Skeletal muscle tissue (tissue), 4 donors: ENCODE measurements around the gene NRXN3. TPM values are rescaled to one million over a fixed set of nuclear protein-coding genes. Genes with fewer than 3 reads are reported as not detected.

ENCODE experiments used
- H3K27ac ChIP-seq: one replicate; pipeline ENCODE4 v1.7.0; 2013; ENCODE audit warnings: mild to moderate bottlenecking, low read depth, low read length, inconsistent platforms
- H3K27me3 ChIP-seq, 3 donors: one replicate each; pipeline ENCODE4 v1.7.0; 2013; ENCODE audit warnings: low read length in 3 of 3; ENCODE audit not compliant: control insufficient read depth in 3 of 3, insufficient read depth in 3 of 3
- H3K36me3 ChIP-seq, 3 donors: one replicate each; pipeline ENCODE4 v1.7.0; 2013; ENCODE audit warnings: low read length in 3 of 3; ENCODE audit not compliant: control insufficient read depth in 3 of 3, insufficient read depth in 3 of 3
- H3K4me1 ChIP-seq, 3 donors: one replicate each; pipeline ENCODE4 v1.7.0; 2013; ENCODE audit warnings: low read length in 3 of 3, mild to moderate bottlenecking in 3 of 3; ENCODE audit not compliant: control insufficient read depth in 3 of 3, insufficient read depth in 3 of 3
- H3K4me3 ChIP-seq, 3 donors: one replicate each; pipeline ENCODE4 v1.7.0; 2013; ENCODE audit warnings: low read length in 3 of 3
- H3K9ac ChIP-seq, 3 donors: one replicate each; pipeline ENCODE4 v1.7.0; 2013; ENCODE audit warnings: low read length in 3 of 3, mild to moderate bottlenecking in 3 of 3, moderate library complexity in 2 of 3, low read depth in 1 of 3
- H3K9me3 ChIP-seq, 3 donors: one replicate each; pipeline ENCODE4 v1.7.0; 2013; ENCODE audit warnings: low read length in 3 of 3; ENCODE audit not compliant: control insufficient read depth in 3 of 3
- total RNA-seq: library from RNA; depleted of rRNA; stranded (reverse); fragments of >200 nt; gene quantifications from one replicate; pipeline ENCODE4 v1.2.3, GENCODE V29; 2014
- donor health status: Osteomylitis.

NRXN3 gene
- total RNA-seq, 1 donor from 2014 or later: 0.52 TPM

DNA sequence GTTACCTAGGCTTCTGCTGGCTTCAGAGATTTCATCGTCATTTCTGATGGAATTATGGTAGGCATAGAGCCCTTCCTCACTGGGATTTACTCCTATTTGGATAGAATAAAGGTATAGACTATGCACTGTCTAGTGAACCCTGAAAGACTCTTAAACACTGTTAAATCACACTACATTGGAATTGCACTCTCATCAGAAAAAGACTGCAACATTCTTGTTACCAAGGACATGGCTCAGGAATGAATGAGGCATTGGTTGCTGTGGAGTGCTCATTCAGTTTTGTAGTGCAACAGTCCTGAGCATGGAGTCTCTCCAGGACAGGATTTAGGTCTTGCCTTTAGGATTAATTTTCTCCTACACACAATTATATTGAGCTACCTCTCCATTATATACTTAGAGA lies 483.0 kb downstream of the NRXN3 start:
- H3K9me3 ChIP-seq: no peaks in the 10 kb centered on the region
- no peak overlapping the region for H3K4me3 ChIP-seq
- H3K27ac ChIP-seq: no peak overlapping the region

DNA sequence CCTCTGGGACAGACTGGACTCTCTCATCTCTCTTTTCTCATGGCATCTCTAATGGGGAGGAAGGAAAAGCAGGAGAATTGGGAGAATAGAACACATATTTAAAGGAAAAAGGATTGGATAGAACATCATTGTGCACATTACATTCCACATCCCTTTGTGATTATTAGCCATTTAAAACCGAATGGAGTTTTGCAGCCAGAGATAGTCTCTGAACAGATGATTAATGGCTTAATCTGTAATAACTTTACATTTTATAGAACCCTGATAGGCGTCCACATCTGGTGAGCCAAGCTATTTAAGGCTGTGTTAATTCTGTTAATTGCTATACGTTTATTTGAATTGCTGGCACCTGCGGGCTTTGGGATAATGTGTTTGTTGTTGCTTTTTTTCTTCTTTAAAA lies 487.3 kb downstream of the NRXN3 start:
- H3K4me3 ChIP-seq: no peak overlapping the region
- no peak overlapping the region for H3K27ac ChIP-seq
- peaks cover 0 to 3% (median 0%) of the 10 kb centered on the region in 3 donors for H3K27me3 ChIP-seq
- no peaks in the 10 kb centered on the region for H3K36me3 ChIP-seq
- H3K9ac ChIP-seq: no peak overlapping the region
- H3K9me3 ChIP-seq: no peaks in the 10 kb centered on the region
- H3K4me1 ChIP-seq: no peaks in the 10 kb centered on the region

More for the DNA sequence above, 483.0 kb downstream of the NRXN3 start:
- Histone ChIP-seq H3K27me3 (peaks cover 0 to 3% (median 0%) of the 10 kb centered on the region in 3 donors), H3K9ac (no peak overlapping the region), H3K36me3 (no peaks in the 10 kb centered on the region), H3K4me1 (no peaks in the 10 kb centered on the region)

DNA sequence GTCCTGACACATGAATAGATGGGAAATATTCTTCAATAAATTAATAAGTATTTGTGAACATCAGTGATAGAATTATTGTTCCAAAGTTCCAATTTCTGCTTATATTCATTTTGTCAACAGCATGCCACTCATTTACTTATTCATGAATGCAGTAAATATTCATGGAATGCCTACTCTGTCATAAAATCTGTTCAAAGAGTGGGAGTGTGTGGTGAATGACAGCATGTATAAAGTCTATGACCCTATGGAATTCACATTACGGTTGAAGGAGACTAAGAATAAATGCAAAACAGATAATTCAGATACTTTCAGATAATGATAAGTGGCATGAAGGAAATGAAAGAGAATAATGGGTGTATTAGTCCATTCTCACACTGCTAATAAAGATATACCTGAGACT lies 494.7 kb downstream of the NRXN3 start:
- Histone ChIP-seq H3K27me3 (no peaks in the 10 kb centered on the region), H3K9ac (no peak overlapping the region), H3K4me3 (no peak overlapping the region), H3K9me3 (no peaks in the 10 kb centered on the region), H3K27ac (no peak overlapping the region), H3K4me1 (no peaks in the 10 kb centered on the region), H3K36me3 (no peaks in the 10 kb centered on the region)

DNA sequence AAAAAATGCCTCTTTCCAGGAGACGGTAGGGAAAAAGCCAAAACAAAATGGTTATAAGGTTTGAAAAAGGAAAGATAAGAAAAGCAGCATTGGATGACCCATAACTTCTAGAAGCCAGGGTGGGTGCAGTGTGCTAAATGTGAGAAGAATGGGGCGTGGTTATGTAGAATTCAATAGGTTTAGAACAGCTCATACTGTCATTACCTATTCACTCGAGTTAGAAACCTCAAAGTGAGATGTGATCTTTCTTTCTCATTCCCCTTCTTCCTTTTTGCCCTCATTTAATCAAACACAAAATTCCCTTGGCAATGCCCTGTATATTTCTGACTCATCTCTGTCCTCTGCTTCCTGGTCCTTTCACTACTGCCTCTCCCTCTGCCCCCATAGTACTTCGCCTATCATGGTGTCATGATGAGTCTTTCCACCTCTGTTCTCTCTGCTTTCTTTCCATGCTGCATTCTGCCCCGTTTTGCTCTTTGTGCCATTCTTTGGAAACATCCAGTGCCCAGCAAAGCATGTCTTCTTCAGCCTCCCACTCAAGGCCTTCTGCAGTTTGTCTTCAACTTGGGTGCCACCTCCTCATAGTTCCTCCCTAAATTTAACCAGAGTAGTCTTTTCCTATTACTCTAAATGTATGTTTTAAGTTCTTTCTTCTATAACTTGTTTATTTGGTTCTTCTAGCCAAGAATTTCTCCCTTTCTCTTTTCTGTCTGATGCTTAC lies 496.3 kb downstream of the NRXN3 start:
- no peak overlapping the region for H3K9ac ChIP-seq
- H3K4me1 ChIP-seq: no peaks in the 10 kb centered on the region
- no peak overlapping the region for H3K27ac ChIP-seq
- no peaks in the 10 kb centered on the region for H3K9me3 ChIP-seq
- H3K27me3 ChIP-seq: no peaks in the 10 kb centered on the region
- H3K4me3 ChIP-seq: no peak overlapping the region
- no peaks in the 10 kb centered on the region for H3K36me3 ChIP-seq

DNA sequence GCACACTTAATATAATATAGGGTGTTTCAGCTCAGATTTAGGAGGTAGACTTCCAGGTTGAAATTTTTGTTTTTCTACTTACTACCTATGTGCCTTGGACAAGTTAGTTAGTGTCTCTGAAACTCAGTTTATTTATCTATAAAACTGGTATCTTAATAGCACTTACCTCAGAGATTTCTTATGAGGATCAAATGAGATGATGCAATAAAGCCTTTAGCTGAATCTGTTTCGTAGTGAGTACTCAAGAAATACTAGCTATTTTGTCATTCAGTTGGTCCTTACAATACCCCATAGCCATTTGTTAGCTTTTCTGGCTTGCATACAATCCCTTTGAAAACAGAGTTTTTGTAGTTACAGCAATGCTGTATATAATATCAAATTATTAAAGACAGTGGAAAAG lies 497.0 kb downstream of the NRXN3 start:
- Histone ChIP-seq H3K9me3 (no peaks in the 10 kb centered on the region), H3K27me3 (no peaks in the 10 kb centered on the region), H3K4me1 (no peaks in the 10 kb centered on the region), H3K9ac (no peak overlapping the region), H3K36me3 (no peaks in the 10 kb centered on the region), H3K4me3 (no peak overlapping the region), H3K27ac (no peak overlapping the region)

DNA sequence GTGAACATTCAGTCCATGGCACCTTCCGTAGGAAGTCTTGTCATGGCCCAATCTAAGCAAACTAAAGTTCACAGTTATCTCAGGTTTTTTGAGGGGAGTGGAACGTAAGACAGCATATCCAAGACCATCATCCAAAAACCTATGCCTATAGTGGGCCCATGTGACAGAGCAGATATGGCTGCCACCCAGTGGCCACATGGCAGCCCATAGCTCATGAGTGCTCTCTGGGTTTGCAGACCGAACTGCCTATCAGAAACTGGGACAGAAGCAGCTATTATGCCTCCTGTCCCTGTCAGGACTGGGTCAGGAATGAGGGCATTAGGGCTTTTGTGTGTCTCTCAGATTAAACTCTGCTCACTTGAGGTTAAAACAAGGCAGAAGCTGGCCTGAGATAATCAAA lies 503.7 kb downstream of the NRXN3 start:
- Histone ChIP-seq H3K36me3 (no peaks in the 10 kb centered on the region), H3K4me1 (no peaks in the 10 kb centered on the region), H3K27me3 (no peaks in the 10 kb centered on the region), H3K9me3 (no peaks in the 10 kb centered on the region), H3K4me3 (no peak overlapping the region), H3K9ac (no peak overlapping the region), H3K27ac (no peak overlapping the region)

DNA sequence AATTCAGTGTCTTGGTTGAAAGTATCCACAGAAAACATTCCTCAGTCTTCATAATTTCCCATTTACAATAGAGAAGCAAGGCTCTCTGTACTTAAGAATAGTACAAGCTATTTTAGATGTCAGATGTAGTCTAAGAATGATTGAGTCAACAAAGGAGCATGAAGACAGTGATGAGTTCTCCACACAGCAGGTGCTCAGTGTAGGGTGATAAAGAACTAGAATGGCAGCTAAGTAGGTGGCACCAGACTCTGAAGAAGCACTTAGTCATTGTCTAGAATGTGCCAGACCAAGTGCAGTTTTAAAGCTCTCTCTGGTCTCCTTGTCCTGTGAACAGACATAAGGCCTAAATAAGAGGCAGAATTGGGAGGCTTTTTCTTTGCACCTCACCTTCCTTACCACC lies 504.6 kb downstream of the NRXN3 start:
- Histone ChIP-seq H3K4me1 (no peaks in the 10 kb centered on the region), H3K36me3 (no peaks in the 10 kb centered on the region), H3K4me3 (no peak overlapping the region), H3K27ac (no peak overlapping the region), H3K27me3 (no peaks in the 10 kb centered on the region), H3K9me3 (no peaks in the 10 kb centered on the region), H3K9ac (no peak overlapping the region)

DNA sequence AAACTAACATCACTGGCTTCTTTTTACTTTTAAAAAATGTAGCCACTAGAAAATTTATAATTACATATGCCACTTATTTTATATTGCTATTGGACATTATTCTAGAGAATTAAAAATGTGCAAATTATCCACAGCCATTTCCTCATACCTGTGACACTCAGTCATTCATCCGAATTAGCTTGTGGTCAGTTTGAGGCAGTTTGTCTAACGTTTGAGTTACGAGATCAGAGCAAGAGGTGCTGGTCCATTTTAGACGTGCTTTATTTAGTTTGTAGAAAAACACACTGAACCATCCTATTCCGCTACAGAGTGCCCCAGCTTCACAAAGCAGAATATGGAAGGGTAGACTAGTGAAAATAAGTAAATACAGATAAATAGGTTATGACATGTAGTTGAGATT lies 513.0 kb downstream of the NRXN3 start:
- no peaks in the 10 kb centered on the region for H3K9me3 ChIP-seq
- H3K4me1 ChIP-seq: no peaks in the 10 kb centered on the region
- H3K4me3 ChIP-seq: no peak overlapping the region
- no peak overlapping the region for H3K9ac ChIP-seq
- no peaks in the 10 kb centered on the region for H3K27me3 ChIP-seq
- no peak overlapping the region for H3K27ac ChIP-seq
- H3K36me3 ChIP-seq: no peaks in the 10 kb centered on the region

DNA sequence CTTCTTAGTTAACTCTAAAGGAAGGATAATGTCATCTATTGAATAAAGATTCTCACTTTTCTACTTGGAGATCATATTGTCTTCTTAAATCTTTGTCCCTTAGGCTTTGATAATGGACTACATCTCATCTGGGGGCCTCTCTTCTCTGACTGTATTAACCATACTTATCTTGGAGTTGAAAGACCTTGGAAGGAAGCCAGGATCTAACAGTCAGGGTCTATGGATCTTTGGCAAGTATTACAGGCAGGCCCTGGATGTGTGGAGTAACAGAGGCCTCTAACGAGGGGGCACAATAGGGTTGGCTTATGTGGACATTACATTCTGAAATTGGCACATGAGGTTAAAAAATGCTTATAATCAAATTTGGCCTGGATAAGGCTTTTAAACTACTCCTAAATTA lies 513.8 kb downstream of the NRXN3 start:
- Histone ChIP-seq H3K4me3 (no peak overlapping the region), H3K4me1 (no peaks in the 10 kb centered on the region), H3K27me3 (no peaks in the 10 kb centered on the region), H3K9ac (no peak overlapping the region), H3K27ac (no peak overlapping the region), H3K9me3 (no peaks in the 10 kb centered on the region), H3K36me3 (no peaks in the 10 kb centered on the region)

DNA sequence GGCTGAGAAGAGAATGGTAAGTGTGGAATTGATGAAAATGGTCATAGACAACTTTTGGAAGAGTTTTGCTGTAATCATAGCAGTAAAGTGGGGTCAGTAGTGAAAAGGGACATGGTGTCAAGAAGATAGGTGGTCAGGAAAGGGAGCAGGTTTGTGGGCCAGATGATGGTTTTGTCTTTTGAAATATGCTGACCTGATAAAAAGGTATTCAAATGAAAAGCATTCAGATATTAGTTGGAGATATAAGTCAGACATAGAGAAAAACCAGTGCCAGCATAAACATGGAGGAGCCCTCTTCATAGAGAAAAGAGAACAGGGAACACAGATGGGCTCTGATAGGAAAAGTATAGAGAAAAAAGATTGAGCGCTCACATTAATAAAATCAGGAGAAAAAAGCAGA lies 518.3 kb downstream of the NRXN3 start:
- Histone ChIP-seq H3K27ac (no peak overlapping the region), H3K4me1 (no peaks in the 10 kb centered on the region), H3K36me3 (no peaks in the 10 kb centered on the region), H3K4me3 (no peak overlapping the region), H3K27me3 (no peaks in the 10 kb centered on the region), H3K9me3 (no peaks in the 10 kb centered on the region), H3K9ac (no peak overlapping the region)
